NCI-H748 treated with DMSO at 0.1 percent for 48 hours (cell line): ENCODE results near the gene TWNK.
"Not testable (repeated sequence)": the region's sequence is repeated elsewhere in the genome, so short reads cannot be mapped to it uniquely, and the experiment has no call there.

ENCODE experiments used
- DNase-seq: peaks from one replicate; lab custom pipeline; 2025; lab: John Stamatoyannopoulos, UW

Gene TWNK

GRCh38 chr10:100972904-100973535 is 14.3 kb upstream of the TWNK start:
- no peak for DNase-seq

GRCh38 chr10:100975397-100975796 is 11.9 kb upstream of the TWNK start:
- not testable (repeated sequence) for DNase-seq

- no peak for DNase-seq
These were observed 10.4 kb upstream of the TWNK start for GRCh38 chr10:100976906-100977305.

- no peak for DNase-seq
These were observed 9.9 kb upstream of the TWNK start for GRCh38 chr10:100977436-100977835.

DNA sequence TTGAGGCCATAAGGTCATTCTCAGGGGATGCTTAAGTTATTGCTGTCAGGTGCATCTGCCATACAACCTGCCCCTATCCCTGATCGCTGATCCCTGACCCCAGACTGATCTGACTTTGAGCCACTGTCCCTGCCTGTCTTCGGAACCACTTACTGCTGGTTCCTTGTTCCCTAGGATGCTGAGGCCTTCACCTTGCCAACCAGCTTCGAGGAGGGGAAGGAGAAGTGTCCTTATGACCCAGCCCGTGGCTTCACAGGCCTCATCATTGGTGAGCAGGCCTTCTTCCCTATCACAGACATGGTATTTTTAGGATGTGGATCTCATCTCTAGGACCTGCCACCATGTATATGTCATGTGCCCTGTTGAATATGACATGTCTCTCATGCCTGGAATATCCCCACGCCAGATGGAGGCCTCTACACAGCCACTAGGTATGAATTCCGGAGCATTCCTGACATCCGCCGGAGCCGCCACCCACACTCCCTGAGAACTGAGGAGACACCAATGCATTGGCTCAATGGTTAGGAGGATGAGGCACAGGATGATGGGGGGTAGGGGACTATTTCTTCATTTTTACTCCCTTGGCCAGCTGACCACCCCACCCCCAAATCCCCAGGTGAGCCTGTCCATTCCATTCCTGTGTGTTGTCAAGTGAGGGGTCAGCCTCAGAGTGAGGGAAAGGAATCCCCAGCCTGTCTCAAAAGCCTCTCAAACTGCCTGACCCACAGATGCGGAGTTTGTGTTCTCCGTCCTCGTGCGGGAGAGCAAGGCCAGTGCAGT is 9.0 kb upstream of the TWNK start:
- no peak for DNase-seq

DNA sequence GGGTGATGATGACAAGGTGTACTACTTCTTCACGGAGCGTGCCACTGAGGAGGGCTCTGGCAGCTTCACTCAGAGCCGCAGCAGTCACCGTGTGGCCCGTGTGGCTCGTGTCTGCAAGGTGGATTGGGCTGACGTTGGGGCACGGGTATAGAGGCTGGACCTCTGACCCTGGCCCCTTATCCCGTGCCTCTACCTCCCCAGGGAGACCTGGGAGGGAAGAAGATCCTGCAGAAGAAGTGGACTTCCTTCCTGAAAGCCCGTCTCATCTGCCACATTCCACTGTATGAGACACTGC is 8.5 kb upstream of the TWNK start:
- DNase-seq: no peak

DNA sequence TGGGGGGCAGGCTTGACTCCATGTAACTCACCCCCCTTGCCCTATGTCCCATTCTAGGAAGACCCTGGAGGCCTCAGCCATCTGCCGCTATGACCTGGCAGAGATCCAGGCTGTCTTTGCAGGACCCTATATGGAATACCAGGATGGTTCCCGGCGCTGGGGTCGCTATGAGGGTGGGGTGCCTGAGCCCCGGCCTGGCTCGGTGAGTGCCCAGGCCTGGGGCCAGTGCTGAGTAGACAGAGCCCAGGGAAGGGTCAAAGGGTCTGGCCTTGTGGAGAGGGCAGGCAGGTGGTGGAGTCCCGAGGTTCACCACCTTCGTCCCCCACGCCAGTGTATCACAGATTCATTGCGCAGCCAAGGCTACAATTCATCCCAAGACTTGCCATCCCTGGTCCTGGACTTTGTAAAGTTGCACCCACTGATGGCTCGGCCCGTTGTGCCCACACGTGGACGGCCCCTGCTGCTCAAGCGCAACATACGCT is 7.5 kb upstream of the TWNK start:
- DNase-seq: no peak

DNA sequence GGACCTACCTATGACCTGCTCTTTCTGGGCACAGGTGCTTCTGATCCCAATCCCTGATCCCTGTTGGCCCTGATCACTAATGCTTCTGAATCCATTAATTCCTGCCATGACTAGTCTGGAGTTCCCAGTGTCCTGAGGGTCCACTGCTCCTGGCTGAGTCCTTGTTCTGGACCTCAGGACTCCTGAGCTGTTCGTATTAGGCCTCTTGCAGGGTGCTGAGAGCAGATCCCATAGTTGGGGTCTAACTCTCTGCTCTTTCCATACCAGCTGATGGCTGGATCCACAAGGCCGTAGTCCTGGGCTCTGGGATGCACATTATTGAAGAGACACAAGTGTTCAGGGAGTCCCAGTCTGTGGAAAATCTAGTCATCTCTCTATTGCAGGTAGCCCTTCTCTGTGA is 7.0 kb upstream of the TWNK start:
- DNase-seq: no peak

DNA sequence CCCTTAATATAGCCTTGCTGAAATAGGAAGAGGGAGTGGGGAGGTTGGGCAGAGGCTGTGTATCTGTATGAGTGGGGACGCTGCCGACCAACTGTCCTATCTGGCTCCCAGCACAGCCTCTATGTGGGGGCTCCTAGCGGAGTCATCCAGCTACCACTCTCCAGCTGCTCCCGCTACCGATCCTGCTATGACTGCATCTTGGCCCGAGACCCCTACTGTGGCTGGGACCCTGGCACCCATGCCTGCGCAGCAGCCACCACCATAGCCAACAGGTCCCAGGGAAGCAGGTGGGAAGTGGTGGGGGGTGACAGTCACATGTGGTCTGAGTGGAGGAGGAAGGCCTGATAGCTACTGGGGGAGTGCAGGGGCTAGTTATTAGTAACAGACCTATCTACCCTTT is 6.6 kb upstream of the TWNK start:
- DNase-seq: no peak

- no peak for DNase-seq
These were observed 6.1 kb upstream of the TWNK start for GRCh38 chr10:100981178-100981772.

- no peak for DNase-seq
These were observed 4.2 kb upstream of the TWNK start for GRCh38 chr10:100982916-100983830.

GRCh38 chr10:100983868-100984671 is 3.3 kb upstream of the TWNK start:
- DNase-seq: no peak

- no peak for DNase-seq
These were observed 2.6 kb upstream of the TWNK start for GRCh38 chr10:100984672-100985177.

GRCh38 chr10:100985336-100985735 is 2.0 kb upstream of the TWNK start:
- DNase-seq: no peak

- DNase-seq: no peak
These were observed 756 bp upstream of the TWNK start for GRCh38 chr10:100986623-100986951.

DNA sequence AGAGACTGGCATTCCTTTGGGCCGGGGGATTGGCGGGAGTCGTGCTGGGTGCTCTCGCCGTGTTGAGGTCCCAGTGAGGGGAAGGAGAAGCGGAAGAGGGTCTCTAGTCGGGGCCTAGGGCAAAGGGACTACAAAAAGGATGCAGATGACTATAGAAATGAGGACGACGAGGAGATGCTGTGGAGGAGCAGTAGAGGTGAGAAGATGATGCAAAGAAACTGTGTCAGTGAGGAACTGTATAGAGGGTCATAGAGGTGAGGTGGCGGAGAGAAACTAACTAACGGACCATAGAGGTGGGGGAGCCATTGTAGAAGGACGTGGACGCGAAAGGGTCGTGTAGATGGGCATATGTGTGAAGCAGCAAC is 324 bp downstream of the TWNK start:
- no peak for DNase-seq

GRCh38 chr10:100988166-100988565 is 823 bp downstream of the TWNK start:
- no peak for DNase-seq

GRCh38 chr10:100989088-100989487 is 1.7 kb downstream of the TWNK start:
- no peak for DNase-seq

DNA sequence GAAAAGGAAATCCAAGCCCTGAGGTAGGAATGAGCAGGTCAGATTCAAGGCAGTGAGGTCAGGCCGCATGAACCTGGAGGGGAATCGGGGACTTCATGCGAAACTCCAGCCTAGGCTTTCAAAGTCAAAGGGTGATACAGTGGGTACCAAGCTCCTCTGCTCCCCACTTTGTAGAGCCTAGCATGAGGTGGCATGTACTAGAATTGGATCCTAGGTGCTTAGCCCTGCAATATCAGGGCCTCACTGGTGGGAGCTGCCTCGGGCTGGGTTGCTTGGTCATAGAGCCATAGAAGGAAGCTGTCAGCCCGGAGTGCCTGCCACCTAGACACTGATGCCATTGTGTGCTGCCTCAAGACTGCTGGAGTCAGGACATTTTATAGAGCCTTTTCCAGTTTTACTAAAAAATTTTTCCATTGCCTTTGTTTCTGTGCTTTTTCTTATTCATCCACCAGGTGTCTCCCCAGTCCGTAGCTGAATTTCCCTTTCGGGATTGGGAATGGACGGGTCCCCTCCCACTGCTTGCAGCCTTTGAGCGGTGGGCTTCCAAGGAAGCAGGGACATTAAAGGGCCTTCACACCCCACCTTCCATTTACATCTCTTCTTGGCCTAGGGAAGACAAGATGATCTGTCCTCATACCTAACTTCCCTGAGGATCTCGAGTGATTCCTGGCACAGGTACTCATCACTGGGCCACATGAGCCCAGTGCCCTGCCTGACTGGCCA is 6.8 kb downstream of the TWNK start:
- DNase-seq: no peak

- DNase-seq: no peak
These were observed 7.8 kb downstream of the TWNK start for GRCh38 chr10:100995181-100995580.
